Inflammatory macrophage treated with lipopolysaccharide for 4 hours (primary cell): ENCODE data around the gene ARHGAP23.
"Not testable (repeated sequence)": the region's sequence is repeated elsewhere in the genome, so short reads cannot be mapped to it uniquely, and the experiment has no call there.

Experiments used
- DNase-seq: peaks from one replicate; pipeline ENCODE4 v3.0.0-alpha.2; 2020

ARHGAP23 gene

GRCh38 chr17:38421171-38421841, 7.0 kb upstream of the ARHGAP23 start:
- DNase-seq, result no peak

- DNase-seq, result no peak
Measured at GRCh38 chr17:38421871-38422827, 6.1 kb upstream of the ARHGAP23 start.

- no peak for DNase-seq
Measured at GRCh38 chr17:38424297-38424972, 3.8 kb upstream of the ARHGAP23 start.

- peak; percentile 41 for DNase-seq
Measured at GRCh38 chr17:38425031-38425430, 3.2 kb upstream of the ARHGAP23 start.

- DNase-seq, result no peak
Measured at GRCh38 chr17:38425744-38426143, 2.5 kb upstream of the ARHGAP23 start.

GRCh38 chr17:38426441-38426840, 1.8 kb upstream of the ARHGAP23 start:
- DNase-seq, result peak; percentile 36

GRCh38 chr17:38427160-38427949, 909 bp upstream of the ARHGAP23 start:
- no peak for DNase-seq

- DNase-seq, result peak; percentile 14
Measured at GRCh38 chr17:38428643-38429371, 543 bp downstream of the ARHGAP23 start.

GRCh38 chr17:38429476-38430100, 1.3 kb downstream of the ARHGAP23 start:
- DNase-seq, result no peak

GRCh38 chr17:38430316-38430715, 2.1 kb downstream of the ARHGAP23 start:
- DNase-seq, result no peak

- DNase-seq, result no peak
Measured at GRCh38 chr17:38430822-38431221, 2.6 kb downstream of the ARHGAP23 start.

- no peak for DNase-seq
Measured at GRCh38 chr17:38431346-38432145, 3.3 kb downstream of the ARHGAP23 start.

- no peak for DNase-seq
Measured at GRCh38 chr17:38434178-38434665, 6.0 kb downstream of the ARHGAP23 start.

GRCh38 chr17:38435795-38436194, 7.5 kb downstream of the ARHGAP23 start:
- no peak for DNase-seq

GRCh38 chr17:38436386-38436785, 8.1 kb downstream of the ARHGAP23 start:
- DNase-seq, result no peak

- not testable (repeated sequence) for DNase-seq
Measured at GRCh38 chr17:38437313-38437712, 9.0 kb downstream of the ARHGAP23 start.

GRCh38 chr17:38439436-38439835, 11.2 kb downstream of the ARHGAP23 start:
- DNase-seq, result no peak

- DNase-seq, result no peak
Measured at GRCh38 chr17:38440614-38441397, 12.5 kb downstream of the ARHGAP23 start.

GRCh38 chr17:38441429-38442061, 13.3 kb downstream of the ARHGAP23 start:
- no peak for DNase-seq
